ENCODE data around the gene GPHN.

DNA sequence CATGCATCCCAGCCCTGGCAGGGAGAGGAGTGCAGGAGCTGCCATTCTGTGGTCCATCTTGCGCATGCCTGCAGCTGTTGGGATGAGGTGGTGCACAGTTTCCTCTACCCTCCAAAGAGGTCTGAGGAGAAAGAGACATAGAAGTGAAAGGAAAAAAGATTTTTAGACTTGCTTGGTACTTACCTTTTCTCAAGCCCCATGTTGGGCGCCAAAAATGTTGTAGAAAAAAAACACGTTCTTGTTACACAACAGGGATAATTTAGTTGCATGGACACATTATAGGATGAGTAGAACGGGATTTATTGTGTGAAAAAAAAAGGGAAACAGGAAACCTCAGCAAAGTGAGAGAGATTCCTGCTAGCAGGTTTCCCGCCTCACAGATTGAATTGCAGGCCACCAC lies 436.9 kb downstream of the GPHN start:
- TF ChIP-seq POLR2A (IDR thresholded peaks at IDR 0.05; ENCODE audit: low read depth, low read length), result no peak
- no peak for TF ChIP-seq POLR2AphosphoS5 (IDR thresholded peaks at IDR 0.05; ENCODE audit: low read depth, low read length)
- no peak for TF ChIP-seq TAF1 (IDR thresholded peaks at IDR 0.05; ENCODE audit: borderline replicate concordance, low read depth, low read length)
